ENCODE results near the gene HHIPL1.

DNA sequence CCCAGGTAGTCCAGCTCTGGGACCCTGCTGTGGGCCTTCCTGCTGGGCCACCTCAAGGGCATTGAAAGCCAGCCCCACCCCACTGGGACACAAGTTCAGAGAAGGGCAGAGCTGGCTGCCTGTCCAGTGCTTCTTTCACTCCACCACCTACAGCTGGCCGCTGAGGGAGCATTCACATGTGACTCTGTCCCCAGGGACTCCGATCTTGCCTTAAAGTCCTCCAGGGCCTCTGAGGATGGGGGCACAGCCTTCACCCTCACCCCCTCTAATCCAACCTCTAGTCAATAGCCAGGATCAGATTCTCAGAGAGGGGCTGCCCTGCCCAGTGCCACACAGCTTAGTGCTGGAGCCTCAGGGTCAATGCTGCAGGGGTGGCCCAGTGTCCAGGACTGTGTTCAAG is 34.2 kb downstream of the HHIPL1 start:
- TF ChIP-seq CTCF (IDR thresholded peaks at IDR 0.05) (no peak), EZH2 (IDR thresholded peaks at IDR 0.05) (no peak)
